Activated CD8-positive, alpha-beta memory T cell treated with anti-CD3 and anti-CD28 coated beads for 48 hours (primary cell): Measurements from ENCODE around the gene RGS10.
"Not testable (repeated sequence)": the region's sequence is repeated elsewhere in the genome, so short reads cannot be mapped to it uniquely, and the experiment has no call there.

Experiments
- DNase-seq, 3 experiments: peaks; one replicate each; pipeline ENCODE4 v3.0.0-alpha.2; 2020; ENCODE audit warnings: low read depth in 2 of 3, low spot score in 2 of 3

The RGS10 gene

GRCh38 chr10:119539359-119539825 is 3.1 kb downstream of the RGS10 start:
- no peak for DNase-seq

- no peak for DNase-seq
Measured at GRCh38 chr10:119538632-119539358, 3.7 kb downstream of the RGS10 start.

- DNase-seq: no peak
Measured at GRCh38 chr10:119537953-119538630, 4.4 kb downstream of the RGS10 start.

DNA sequence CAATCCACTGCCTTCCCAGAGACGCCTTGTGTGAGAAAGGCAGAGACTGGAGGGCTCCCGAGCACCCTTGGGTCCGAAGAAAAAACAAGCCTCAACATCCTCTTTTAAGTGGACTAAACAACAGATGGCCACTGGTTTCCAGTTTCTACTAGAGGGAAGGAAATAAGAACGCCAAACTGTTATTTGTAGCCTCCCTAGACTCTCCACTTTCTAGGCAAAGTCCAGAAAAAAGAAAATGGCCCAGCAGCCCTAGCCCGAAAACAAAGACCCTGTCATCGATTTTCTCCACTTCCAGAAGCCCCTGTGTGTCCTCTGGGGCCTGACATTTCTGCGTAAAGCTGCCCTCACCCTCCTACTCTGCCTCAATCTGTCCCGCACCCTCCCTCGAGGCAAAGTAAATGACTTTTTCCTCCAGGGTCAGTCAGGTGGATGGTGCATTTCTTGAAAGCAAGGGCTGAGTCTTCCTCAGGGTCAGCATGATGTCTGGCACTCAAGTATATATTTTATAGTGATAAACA is 6.0 kb downstream of the RGS10 start:
- no peak for DNase-seq

DNA sequence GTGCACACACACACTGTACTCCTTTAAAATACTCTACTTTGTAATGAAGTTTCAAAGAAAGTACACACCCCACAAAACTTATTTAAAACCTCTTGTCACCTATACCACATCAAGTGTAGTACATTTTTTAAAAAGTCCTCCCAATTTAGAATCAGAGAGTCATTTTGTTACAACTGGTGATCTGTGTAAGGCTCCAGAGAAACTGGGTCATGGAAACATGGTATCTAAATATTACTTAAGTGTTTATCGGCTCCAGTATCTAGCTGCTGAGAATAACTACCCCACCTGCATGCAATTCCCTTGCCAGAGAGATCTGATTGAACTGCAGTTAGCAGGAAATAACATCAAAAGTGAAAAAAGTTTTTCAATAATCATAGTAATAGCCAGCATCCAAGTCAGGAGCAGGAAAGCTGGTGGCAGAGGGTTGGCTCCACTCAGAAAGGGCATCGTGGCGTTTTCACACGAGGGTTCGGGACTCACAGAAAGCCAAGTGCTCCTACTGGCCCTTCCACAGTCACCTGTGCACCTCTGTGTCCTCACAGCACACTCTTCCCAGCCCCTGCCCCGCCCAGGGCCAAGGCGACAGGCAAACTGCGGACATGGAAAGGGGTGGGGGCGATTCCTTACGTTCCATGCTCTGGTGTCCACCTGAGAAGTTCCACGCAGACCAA is 6.5 kb downstream of the RGS10 start:
- DNase-seq: no peak

GRCh38 chr10:119535305-119535704 is 7.2 kb downstream of the RGS10 start:
- DNase-seq: no peak

GRCh38 chr10:119533473-119533872 is 9.0 kb downstream of the RGS10 start:
- DNase-seq: no peak

DNA sequence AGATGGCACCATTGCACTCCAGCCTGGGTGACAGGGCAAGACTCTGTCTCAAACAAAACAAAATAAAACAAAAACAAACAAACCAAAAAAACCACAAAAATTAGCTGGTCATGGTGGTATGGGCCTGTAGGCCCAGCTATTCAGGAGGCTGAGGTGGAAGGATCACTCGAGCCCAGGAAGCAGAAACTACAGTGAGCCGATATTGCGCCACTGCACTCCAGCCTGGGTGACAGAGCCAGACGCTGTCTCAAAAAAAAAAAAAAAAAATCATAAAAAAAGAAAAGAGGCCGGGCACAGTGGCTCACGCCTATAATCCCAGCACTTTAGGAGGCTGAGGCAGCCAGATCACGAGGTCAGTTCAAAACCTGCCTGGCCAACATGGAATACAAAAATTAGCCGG is 9.7 kb downstream of the RGS10 start:
- DNase-seq: not testable (repeated sequence)

- not testable (repeated sequence) for DNase-seq
Measured at GRCh38 chr10:119532251-119532650, 10.3 kb downstream of the RGS10 start.

GRCh38 chr10:119531067-119531466 is 11.5 kb downstream of the RGS10 start:
- DNase-seq: no peak

- DNase-seq: not testable (repeated sequence)
Measured at GRCh38 chr10:119528663-119529237, 13.8 kb downstream of the RGS10 start.

GRCh38 chr10:119526621-119527592 is 15.6 kb downstream of the RGS10 start:
- no peak for DNase-seq

DNA sequence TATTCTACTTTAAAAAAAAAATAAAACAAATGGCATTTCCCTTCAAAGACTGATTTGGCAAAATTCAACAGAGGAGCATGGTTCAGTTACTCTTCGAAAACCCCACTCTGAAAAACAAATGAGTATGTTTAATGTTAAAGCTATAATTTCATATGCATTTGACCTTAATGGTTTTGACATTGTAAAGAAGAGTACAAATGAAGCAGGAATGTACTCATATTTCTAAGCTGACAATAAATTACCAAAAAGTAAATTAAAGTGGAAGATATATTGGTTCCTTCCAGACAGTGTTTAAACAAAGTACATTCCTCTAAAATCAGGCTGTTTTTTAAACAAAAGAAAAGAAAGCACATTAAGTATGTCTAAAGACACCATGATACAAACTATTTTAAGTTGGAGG is 16.4 kb downstream of the RGS10 start:
- DNase-seq: no peak

DNA sequence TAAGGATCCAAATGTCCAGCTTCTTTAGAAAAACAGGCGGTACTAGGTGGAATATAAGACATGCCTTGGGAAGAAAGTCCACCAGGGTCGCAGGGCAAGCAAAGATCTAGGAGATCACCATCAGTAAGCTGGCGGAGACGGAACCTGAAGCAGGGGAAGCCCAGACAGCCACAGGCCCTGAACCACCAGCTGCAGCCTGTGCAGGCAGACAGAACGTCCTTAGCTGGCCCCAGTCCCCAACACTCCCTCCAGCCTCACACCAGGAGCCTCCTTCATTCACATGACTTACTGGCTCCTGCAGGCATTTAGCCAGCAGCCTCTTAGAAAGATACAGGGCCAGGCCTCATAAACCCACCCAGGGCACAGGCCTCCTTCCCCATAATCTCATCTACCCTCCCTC is 17.4 kb downstream of the RGS10 start:
- no peak for DNase-seq

- no peak for DNase-seq
Measured at GRCh38 chr10:119524720-119525070, 17.8 kb downstream of the RGS10 start.

GRCh38 chr10:119523895-119524719 is 18.4 kb downstream of the RGS10 start:
- no peak for DNase-seq

- DNase-seq: no peak
Measured at GRCh38 chr10:119522747-119523426, 19.6 kb downstream of the RGS10 start.

- DNase-seq: no peak
Measured at GRCh38 chr10:119521443-119522204, 20.9 kb downstream of the RGS10 start.
